ENCODE measurements around the gene VEGFD.

VEGFD gene

GRCh38 chrX:15384304-15384703 is at the start of gene VEGFD:
Gene VEGFD (minus strand): TSS chrX:15384413. CDS start chrX:15383946, 467 bp downstream.
- no peak for ATAC-seq

GRCh38 chrX:15430584-15430983 is 46.4 kb upstream of the VEGFD start:
- no peak for ATAC-seq

GRCh38 chrX:15430076-15430475 is 45.9 kb upstream of the VEGFD start:
- no peak for ATAC-seq

GRCh38 chrX:15425024-15425423 is 40.8 kb upstream of the VEGFD start:
- no peak for ATAC-seq

GRCh38 chrX:15418707-15419181 is 34.5 kb upstream of the VEGFD start:
- ATAC-seq: no peak

GRCh38 chrX:15418041-15418706 is 34.0 kb upstream of the VEGFD start:
- no peak for ATAC-seq

- no peak for ATAC-seq
These were observed 32.1 kb upstream of the VEGFD start for GRCh38 chrX:15416133-15416993.

GRCh38 chrX:15413101-15413500 is 28.9 kb upstream of the VEGFD start:
- ATAC-seq: no peak

- no peak for ATAC-seq
These were observed 26.7 kb upstream of the VEGFD start for GRCh38 chrX:15410947-15411346.

- no peak for ATAC-seq
These were observed 26.2 kb upstream of the VEGFD start for GRCh38 chrX:15410430-15410829.

GRCh38 chrX:15405846-15406245 is 21.6 kb upstream of the VEGFD start:
- no peak for ATAC-seq

GRCh38 chrX:15404401-15405096 is 20.3 kb upstream of the VEGFD start:
- no peak for ATAC-seq

- no peak for ATAC-seq
These were observed 17.2 kb upstream of the VEGFD start for GRCh38 chrX:15401378-15401777.

GRCh38 chrX:15399962-15400391 is 15.8 kb upstream of the VEGFD start:
- ATAC-seq: no peak

- ATAC-seq: no peak
These were observed 14.7 kb upstream of the VEGFD start for GRCh38 chrX:15398874-15399273.

GRCh38 chrX:15395789-15396188 is 11.6 kb upstream of the VEGFD start:
- ATAC-seq: no peak

- ATAC-seq: no peak
These were observed 7.6 kb upstream of the VEGFD start for GRCh38 chrX:15391850-15392249.

GRCh38 chrX:15382813-15383212 is 1.4 kb downstream of the VEGFD start:
- ATAC-seq: no peak

GRCh38 chrX:15376956-15377355 is 7.3 kb downstream of the VEGFD start:
- no peak for ATAC-seq

GRCh38 chrX:15373976-15374375 is 10.2 kb downstream of the VEGFD start:
- ATAC-seq: no peak

- no peak for ATAC-seq
These were observed 17.5 kb downstream of the VEGFD start for GRCh38 chrX:15366506-15367352.

- no peak for ATAC-seq
These were observed 24.5 kb downstream of the VEGFD start for GRCh38 chrX:15359701-15360100.

Measured in activated CD4-positive, CD25-positive, alpha-beta regulatory T cell treated with anti-CD3 and anti-CD28 coated beads, Interleukin-2, amount 50 U/mL, for 24 hours (primary cell).